NCI-H2107 treated with DMSO at 0.1 percent for 48 hours (cell line): ENCODE results near the gene GTF2I.
"Not testable (repeated sequence)": the region's sequence is repeated elsewhere in the genome, so short reads cannot be mapped to it uniquely, and the experiment has no call there.

Experiments
- DNase-seq: peaks from one replicate; lab custom pipeline; 2025; ENCODE audit not compliant: unreplicated experiment; lab: John Stamatoyannopoulos, UW

Gene GTF2I

GRCh38 chr7:74773760-74774750, 116.5 kb downstream of the GTF2I start, which contains the start of gene NCF1:
TSS of gene NCF1 (plus strand) at chr7:74774011. CDS start at chr7:74774032, 21 bp downstream.
- not testable (repeated sequence) for DNase-seq

- DNase-seq = not testable (repeated sequence)
Measured at GRCh38 chr7:74775111-74775510, 117.6 kb downstream of the GTF2I start.

GRCh38 chr7:74779053-74779452, 121.5 kb downstream of the GTF2I start:
- DNase-seq = not testable (repeated sequence)

GRCh38 chr7:74781746-74782145, 124.2 kb downstream of the GTF2I start:
- DNase-seq = not testable (repeated sequence)

GRCh38 chr7:74783595-74783994, 126.1 kb downstream of the GTF2I start:
- DNase-seq = not testable (repeated sequence)

GRCh38 chr7:74788369-74789150, 131.0 kb downstream of the GTF2I start:
- peak; percentile 73 for DNase-seq

- not testable (repeated sequence) for DNase-seq
Measured at GRCh38 chr7:74789200-74789736, 131.8 kb downstream of the GTF2I start.

GRCh38 chr7:74797848-74798622, 140.5 kb downstream of the GTF2I start:
- DNase-seq = not testable (repeated sequence)

GRCh38 chr7:74798644-74799043, 141.1 kb downstream of the GTF2I start:
- not testable (repeated sequence) for DNase-seq
